Measurements from ENCODE around the gene ZNF829. TPM values are rescaled to one million over a fixed set of nuclear protein-coding genes. Genes with fewer than 3 reads are reported as not detected.

Gene ZNF829
- total RNA-seq, 1 experiment from 2014 or later, result 6.4 TPM

DNA sequence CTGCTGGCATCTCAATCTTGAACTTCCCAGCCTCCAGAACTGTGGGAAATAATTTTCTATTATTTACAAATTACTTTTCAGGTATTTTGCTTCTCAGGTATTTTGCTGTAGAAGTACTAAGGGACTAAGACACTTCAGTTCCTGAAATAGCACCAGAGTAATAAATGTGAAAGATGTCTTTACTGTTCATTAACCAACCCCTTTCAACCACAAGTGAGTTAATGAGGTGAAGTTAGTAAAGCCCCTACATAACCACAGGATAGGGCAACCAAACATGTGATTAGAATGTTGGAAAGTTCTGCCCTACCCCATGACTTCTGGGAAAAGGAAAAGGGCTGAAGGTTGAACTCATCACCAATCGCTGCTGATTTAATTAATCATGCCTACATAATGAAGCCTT lies 68.1 kb downstream of the ZNF829 start:
- 0 out of 2 replicates have a peak, but pooled peaks cover 5% of the 10 kb centered on the region for H3K9me3 Mint-ChIP-seq
- POLR2A ChIA-PET, result interaction anchor here (0.6 kb wide), 1 partner anchor 204 kb away, joined by 3 read pairs; no protein-coding TSS in a partner anchor
- CTCF ChIA-PET, result no interaction called here
- no peaks in the 10 kb centered on the region for H3K27me3 Mint-ChIP-seq (ENCODE audit: low read depth)
- no peak for ATAC-seq
- H3K4me3 Mint-ChIP-seq, result no peak overlapping the region
- no peak for DNase-seq (ENCODE audit: low spot score)
- peaks cover 15% of the 10 kb centered on the region for H3K36me3 Mint-ChIP-seq
- no peak for TF ChIP-seq AR (CRISPR knock-in tag; IDR thresholded peaks at IDR 0.05)
- no peak overlapping the region for H3K27ac Mint-ChIP-seq
- H3K4me1 Mint-ChIP-seq, result peaks cover 3% of the 10 kb centered on the region

DNA sequence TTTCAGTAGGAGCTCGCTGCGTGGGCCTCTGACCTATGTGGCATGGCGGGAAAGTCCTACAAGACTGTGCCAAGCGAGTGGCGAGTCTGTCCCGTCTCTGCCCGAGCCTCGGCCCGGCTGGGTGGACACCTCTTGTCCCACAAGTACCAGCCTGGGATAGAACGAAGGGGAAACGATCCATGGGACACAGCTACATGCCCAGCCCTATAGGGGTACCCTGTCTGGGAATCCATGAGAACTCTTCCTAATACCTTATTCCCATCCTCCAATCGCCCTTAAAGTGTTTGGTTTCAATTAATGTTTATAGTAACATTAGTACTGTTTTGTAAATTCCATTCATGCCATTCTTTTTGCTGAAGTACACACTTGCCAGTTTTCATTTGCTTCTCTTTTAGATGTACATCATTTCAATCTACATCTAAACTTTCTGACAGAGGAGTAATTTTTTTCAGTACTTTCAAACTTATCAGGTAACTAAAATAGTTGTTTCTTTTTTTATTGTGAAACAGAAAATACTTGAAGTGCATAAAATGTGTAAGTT lies 77.2 kb downstream of the ZNF829 start:
- Mint-ChIP-seq H3K4me1 (peaks cover 5% of the 10 kb centered on the region; the same call in 1 of the 2 replicates), H3K27me3 (ENCODE audit: low read depth) (no peaks in the 10 kb centered on the region), H3K27ac (0 out of 2 replicates have a peak overlapping the region, but pooled peaks have one; percentile 24), H3K36me3 (peaks cover 14% of the 10 kb centered on the region), H3K4me3 (no peak overlapping the region), H3K9me3 (peaks cover 7% of the 10 kb centered on the region)
- CTCF ChIA-PET, result interaction anchor here (3.2 kb wide), 1 partner anchor 12 kb away, joined by 16 read pairs; the partner anchor contains the start of gene ZNF345
- DNase-seq (ENCODE audit: low spot score) (no peak), ATAC-seq (peak; percentile 32)
- TF ChIP-seq, protein P1, sequence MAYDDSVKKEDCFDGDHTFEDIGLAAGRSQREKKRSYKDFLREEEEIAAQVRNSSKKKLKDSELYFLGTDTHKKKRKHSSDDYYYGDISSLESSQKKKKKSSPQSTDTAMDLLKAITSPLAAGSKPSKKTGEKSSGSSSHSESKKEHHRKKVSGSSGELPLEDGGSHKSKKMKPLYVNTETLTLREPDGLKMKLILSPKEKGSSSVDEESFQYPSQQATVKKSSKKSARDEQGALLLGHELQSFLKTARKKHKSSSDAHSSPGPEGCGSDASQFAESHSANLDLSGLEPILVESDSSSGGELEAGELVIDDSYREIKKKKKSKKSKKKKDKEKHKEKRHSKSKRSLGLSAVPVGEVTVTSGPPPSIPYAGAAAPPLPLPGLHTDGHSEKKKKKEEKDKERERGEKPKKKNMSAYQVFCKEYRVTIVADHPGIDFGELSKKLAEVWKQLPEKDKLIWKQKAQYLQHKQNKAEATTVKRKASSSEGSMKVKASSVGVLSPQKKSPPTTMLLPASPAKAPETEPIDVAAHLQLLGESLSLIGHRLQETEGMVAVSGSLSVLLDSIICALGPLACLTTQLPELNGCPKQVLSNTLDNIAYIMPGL (CRISPR knock-in tag; IDR thresholded peaks at IDR 0.05), result no peak
- TF ChIP-seq E2F5 (CRISPR knock-in tag; IDR thresholded peaks at IDR 0.05) (no peak), PREB (CRISPR knock-in tag; IDR thresholded peaks at IDR 0.05; ENCODE audit: borderline replicate concordance) (no peak), FOXJ3 (CRISPR knock-in tag; IDR thresholded peaks at IDR 0.05; ENCODE audit: borderline replicate concordance) (no peak), AR (CRISPR knock-in tag; IDR thresholded peaks at IDR 0.05) (no peak), TCF7 (CRISPR knock-in tag; IDR thresholded peaks at IDR 0.05; ENCODE audit: low read depth) (no peak), ZNF416 (CRISPR knock-in tag; IDR thresholded peaks at IDR 0.05) (no peak)
- TF ChIP-seq, protein P2, sequence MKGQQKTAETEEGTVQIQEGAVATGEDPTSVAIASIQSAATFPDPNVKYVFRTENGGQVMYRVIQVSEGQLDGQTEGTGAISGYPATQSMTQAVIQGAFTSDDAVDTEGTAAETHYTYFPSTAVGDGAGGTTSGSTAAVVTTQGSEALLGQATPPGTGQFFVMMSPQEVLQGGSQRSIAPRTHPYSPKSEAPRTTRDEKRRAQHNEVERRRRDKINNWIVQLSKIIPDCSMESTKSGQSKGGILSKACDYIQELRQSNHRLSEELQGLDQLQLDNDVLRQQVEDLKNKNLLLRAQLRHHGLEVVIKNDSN (CRISPR knock-in tag; IDR thresholded peaks at IDR 0.05), result no peak
- POLR2A ChIA-PET, result interaction anchor here (0.8 to 3.4 kb wide), 3 partner anchors 11 to 47 kb away, joined by 3 to 35 read pairs (median 3); partner anchors contain the start of gene ZNF345

Other genes starting within 250 kb of the ZNF829 start
- gene ZNF461, start 249.5 kb downstream of the ZNF829 start, total RNA-seq (2021), result 6.5 to 7.1 TPM (median 7.0 TPM) in 3 replicates
- gene ZNF567, start 228.7 kb downstream of the ZNF829 start, total RNA-seq (2021), result 9.7 to 10.9 TPM (median 10.2 TPM) in 3 replicates
- gene ZNF850, start 143.5 kb downstream of the ZNF829 start, total RNA-seq (2021), result 46.9 to 65.9 TPM (median 47.2 TPM) in 3 replicates
- gene ZNF790, start 77.9 kb downstream of the ZNF829 start, total RNA-seq (2021), result 5.9 to 8.6 TPM (median 6.8 TPM) in 3 replicates
- gene ZNF345, start 65.4 kb downstream of the ZNF829 start, total RNA-seq (2021), result 4.5 to 6.4 TPM (median 5.2 TPM) in 3 replicates
- gene ZNF568, start within 50 bp of the ZNF829 start, total RNA-seq (2021), result 9.4 to 10.5 TPM (median 9.7 TPM) in 3 replicates
- 10.4 to 14.9 TPM (median 12.3 TPM) in 3 replicates for gene ZNF420, start 162.1 kb upstream of the ZNF829 start, total RNA-seq (2021)